CD4-positive, alpha-beta T cell treated with Interferon gamma for 1 hour (primary cell): ENCODE measurements around the gene COL23A1.
"Not testable (repeated sequence)": the region's sequence is repeated elsewhere in the genome, so short reads cannot be mapped to it uniquely, and the experiment has no call there.

ENCODE experiments used
- DNase-seq: peaks from one replicate; pipeline ENCODE4 v3.0.0-alpha.2; 2020

Gene COL23A1

GRCh38 chr5:178587763-178588611, 2.2 kb downstream of the COL23A1 start:
- DNase-seq: no peak

- DNase-seq: no peak
Observed at GRCh38 chr5:178586396-178586795, 3.8 kb downstream of the COL23A1 start.

- not testable (repeated sequence) for DNase-seq
Observed at GRCh38 chr5:178585421-178585820, 4.8 kb downstream of the COL23A1 start.

- DNase-seq: no peak
Observed at GRCh38 chr5:178583279-178583678, 6.9 kb downstream of the COL23A1 start.

GRCh38 chr5:178582291-178582690, 7.9 kb downstream of the COL23A1 start:
- no peak for DNase-seq

- no peak for DNase-seq
Observed at GRCh38 chr5:178581621-178582020, 8.6 kb downstream of the COL23A1 start.

GRCh38 chr5:178580271-178580955, 9.8 kb downstream of the COL23A1 start:
- no peak for DNase-seq

GRCh38 chr5:178577944-178578343, 12.2 kb downstream of the COL23A1 start:
- DNase-seq: no peak

- DNase-seq: no peak
Observed at GRCh38 chr5:178577376-178577839, 12.8 kb downstream of the COL23A1 start.

GRCh38 chr5:178576591-178577351, 13.4 kb downstream of the COL23A1 start:
- no peak for DNase-seq

GRCh38 chr5:178573216-178573615, 17.0 kb downstream of the COL23A1 start:
- no peak for DNase-seq

- no peak for DNase-seq
Observed at GRCh38 chr5:178572617-178573016, 17.6 kb downstream of the COL23A1 start.

- DNase-seq: no peak
Observed at GRCh38 chr5:178569485-178569884, 20.7 kb downstream of the COL23A1 start.

- DNase-seq: no peak
Observed at GRCh38 chr5:178564811-178565550, 25.2 kb downstream of the COL23A1 start.

GRCh38 chr5:178564397-178564796, 25.8 kb downstream of the COL23A1 start:
- DNase-seq: no peak

- DNase-seq: no peak
Observed at GRCh38 chr5:178563621-178564020, 26.6 kb downstream of the COL23A1 start.

- no peak for DNase-seq
Observed at GRCh38 chr5:178561746-178562264, 28.4 kb downstream of the COL23A1 start.

GRCh38 chr5:178560911-178561310, 29.3 kb downstream of the COL23A1 start:
- DNase-seq: no peak

GRCh38 chr5:178557416-178557815, 32.8 kb downstream of the COL23A1 start:
- no peak for DNase-seq

- DNase-seq: no peak
Observed at GRCh38 chr5:178555771-178556211, 34.4 kb downstream of the COL23A1 start.

GRCh38 chr5:178555005-178555404, 35.2 kb downstream of the COL23A1 start:
- no peak for DNase-seq

GRCh38 chr5:178554311-178554710, 35.9 kb downstream of the COL23A1 start:
- no peak for DNase-seq
